Endothelial cell of umbilical vein (primary cell): ENCODE data around the gene CDK9.
A peak's percentile ranks its signal among the peaks of the same experiment; 100 is the strongest.

ENCODE experiments used
- CTCF ChIP-seq, 2 donors: IDR thresholded peaks; 1 replicate in 1 of 2; 2 replicates in 1 of 2; pipeline ENCODE4 v1.5.1; 2011; ENCODE audit warnings: low read length in 2 of 2, mild to moderate bottlenecking in 2 of 2, moderate library complexity in 2 of 2, control low read depth in 1 of 2, inconsistent platforms in 1 of 2, low read depth in 1 of 2; ENCODE audit not compliant: insufficient read depth in 1 of 2; ENCODE audit errors: extremely low read depth in 1 of 2
- EZH2 ChIP-seq: IDR thresholded peaks from 2 replicates; pipeline ENCODE4 v1.6.1; 2012; ENCODE audit warnings: borderline replicate concordance, low read depth, mild to moderate bottlenecking, moderate library complexity, low read length, inconsistent platforms; ENCODE audit not compliant: severe bottlenecking
- FOS ChIP-seq: IDR thresholded peaks from 2 replicates; pipeline ENCODE4 v1.6.1; 2011; ENCODE audit warnings: mild to moderate bottlenecking, low read length, moderate library complexity, borderline replicate concordance; ENCODE audit not compliant: insufficient read depth
- GATA2 ChIP-seq: IDR thresholded peaks from 2 replicates; pipeline ENCODE4 v1.7.0; 2011; ENCODE audit warnings: low read depth, mild to moderate bottlenecking, moderate library complexity, mixed read lengths, low read length; ENCODE audit not compliant: insufficient read length, insufficient read depth
- JUN ChIP-seq: IDR thresholded peaks from 2 replicates; pipeline ENCODE4 v1.6.1; 2011; ENCODE audit warnings: borderline replicate concordance, low read depth; ENCODE audit not compliant: insufficient read length, insufficient read depth
- POLR2A ChIP-seq: IDR thresholded peaks from 2 replicates; pipeline ENCODE4 v1.6.1; 2012; ENCODE audit warnings: low read depth, mild to moderate bottlenecking, control low read depth, low read length
- POLR2AphosphoS5 ChIP-seq: IDR thresholded peaks from 2 replicates; pipeline ENCODE4 v1.6.1; 2012; ENCODE audit warnings: low read depth, mild to moderate bottlenecking, control low read depth, low read length, moderate library complexity; ENCODE audit not compliant: insufficient read depth
- TF ChIP-seq, protein P1 (sequence below): IDR thresholded peaks from 2 replicates; pipeline ENCODE4 v1.6.1; 2011; ENCODE audit not compliant: insufficient read depth, insufficient read length

DNA sequence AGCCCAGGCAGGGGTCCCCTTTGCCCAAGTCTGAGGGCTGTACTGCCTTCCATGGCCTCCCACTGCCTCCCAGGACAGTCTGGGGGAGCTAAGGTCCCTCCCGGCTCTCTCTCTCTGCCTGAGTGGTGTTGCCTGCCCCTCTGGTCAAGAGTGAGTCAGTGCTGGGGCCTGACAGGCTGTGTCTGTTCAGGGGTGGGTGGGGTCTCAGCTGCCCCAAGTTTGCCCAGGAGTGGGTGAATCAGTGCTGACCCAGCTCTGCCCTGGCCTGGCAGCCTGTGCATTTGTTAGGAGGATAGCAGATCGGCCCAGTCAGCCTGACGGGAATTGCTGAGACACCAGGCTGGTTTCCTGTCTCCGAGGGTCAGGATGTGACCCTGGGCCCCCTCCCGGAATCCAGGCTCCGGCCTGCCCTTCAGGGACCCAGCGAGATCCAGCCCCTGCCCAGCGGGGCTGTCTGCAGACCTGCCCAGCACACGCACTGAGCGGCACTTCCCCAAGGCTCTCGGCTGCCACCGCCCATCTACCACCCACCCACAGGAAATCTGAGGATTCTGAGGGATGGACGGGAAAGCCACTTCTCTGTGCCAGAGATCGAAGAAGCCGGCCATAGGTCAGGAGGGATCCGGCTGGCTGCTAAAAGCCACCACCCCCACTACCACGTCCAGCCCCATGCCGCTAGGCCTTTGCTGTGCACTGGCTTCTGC, 52.7 kb downstream of the CDK9 start:
- TF ChIP-seq POLR2A = peak; percentile 76
- TF ChIP-seq CTCF (IDR thresholded peaks at IDR 0.05; ENCODE audit: extremely low read depth in 1 of 2, insufficient read depth in 1 of 2, low read depth in 1 of 2, low read length in 2 of 2) = no peak
- TF ChIP-seq EZH2 = no peak
- TF ChIP-seq JUN = peak; percentile 60
- TF ChIP-seq, protein P1, sequence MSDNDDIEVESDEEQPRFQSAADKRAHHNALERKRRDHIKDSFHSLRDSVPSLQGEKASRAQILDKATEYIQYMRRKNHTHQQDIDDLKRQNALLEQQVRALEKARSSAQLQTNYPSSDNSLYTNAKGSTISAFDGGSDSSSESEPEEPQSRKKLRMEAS = no peak
- TF ChIP-seq POLR2AphosphoS5 = peak; percentile 94
- TF ChIP-seq FOS = peak; percentile 96
- TF ChIP-seq GATA2 = peak; percentile 47
